Activated CD8-positive, alpha-beta memory T cell treated with anti-CD3 and anti-CD28 coated beads, Interleukin-2, amount 50 U/mL, for 1 hour (primary cell): Measurements from ENCODE around the gene HYOU1.
"Not testable (repeated sequence)": the region's sequence is repeated elsewhere in the genome, so short reads cannot be mapped to it uniquely, and the experiment has no call there.

Source experiments
- DNase-seq: peaks from one replicate; pipeline ENCODE4 v3.0.0-alpha.2; 2020; ENCODE audit errors: extremely low read depth

Gene HYOU1

GRCh38 chr11:119021631-119022030 is 35.4 kb downstream of the HYOU1 start:
- DNase-seq: no peak

GRCh38 chr11:119019996-119020395 is 37.0 kb downstream of the HYOU1 start:
- no peak for DNase-seq

- peak; percentile 88 for DNase-seq
Observed at GRCh38 chr11:119018074-119018938, 38.7 kb downstream of the HYOU1 start, which contains the start of the genes RPS25 and TRAPPC4. Gene RPS25, minus strand, starts transcription at chr11:119018343. Its CDS starts 59 bp downstream, at chr11:119018284. Gene TRAPPC4, plus strand, starts transcription at chr11:119018766. Its CDS starts 30 bp downstream, at chr11:119018796.

GRCh38 chr11:119017377-119017776 is 39.6 kb downstream of the HYOU1 start:
- not testable (repeated sequence) for DNase-seq

- DNase-seq: no peak
Observed at GRCh38 chr11:119016216-119017009, 40.6 kb downstream of the HYOU1 start.

DNA sequence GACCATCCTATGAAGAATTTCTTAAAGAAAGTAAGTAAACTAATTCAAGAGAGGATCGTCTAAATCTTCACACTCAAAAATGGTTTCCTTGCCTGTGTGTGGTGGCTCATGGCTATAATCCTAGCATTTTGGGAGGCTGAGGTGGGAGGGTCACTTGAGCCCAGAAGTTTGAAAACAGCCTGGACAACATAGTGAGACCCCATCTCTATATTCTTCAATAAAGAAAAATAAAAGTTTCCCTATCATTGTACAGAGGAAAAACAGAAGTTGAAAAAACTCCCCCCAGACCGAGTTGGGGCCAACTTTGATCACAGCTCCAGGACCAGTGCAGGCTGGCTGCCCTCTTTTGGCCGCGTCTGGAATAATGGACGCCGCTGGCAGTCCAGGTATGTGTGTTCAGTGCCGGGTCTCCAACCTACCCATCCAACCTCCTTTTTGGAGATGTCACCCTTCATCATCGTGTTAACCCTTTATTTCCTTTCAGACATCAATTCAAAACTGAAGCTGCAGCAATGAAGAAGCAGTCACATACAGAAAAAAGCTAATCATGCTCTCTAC is 41.9 kb downstream of the HYOU1 start:
- DNase-seq: no peak

GRCh38 chr11:119014209-119014924 is 42.6 kb downstream of the HYOU1 start:
- no peak for DNase-seq

- DNase-seq: no peak
Observed at GRCh38 chr11:119012629-119013170, 44.3 kb downstream of the HYOU1 start.

GRCh38 chr11:119011476-119012053 is 45.4 kb downstream of the HYOU1 start:
- no peak for DNase-seq

DNA sequence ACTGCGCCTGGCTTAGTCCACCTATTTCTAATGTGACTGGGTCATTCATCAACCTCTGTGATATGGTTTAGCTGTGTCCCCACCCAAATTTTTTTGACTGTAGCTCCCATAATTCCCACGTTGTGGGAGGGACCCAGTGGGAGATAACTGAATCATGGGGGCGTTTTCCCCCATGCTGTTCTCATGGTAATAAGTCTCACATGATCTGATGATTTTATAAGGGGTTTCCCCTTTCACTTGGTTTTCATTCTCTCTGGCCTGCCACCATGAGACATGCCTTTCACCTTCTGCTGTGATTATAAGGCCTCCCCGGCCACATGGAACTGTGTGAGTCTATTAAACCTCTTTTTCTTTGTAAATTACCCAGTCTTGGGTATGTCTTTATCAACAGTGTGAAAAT is 50.3 kb downstream of the HYOU1 start:
- DNase-seq: no peak

DNA sequence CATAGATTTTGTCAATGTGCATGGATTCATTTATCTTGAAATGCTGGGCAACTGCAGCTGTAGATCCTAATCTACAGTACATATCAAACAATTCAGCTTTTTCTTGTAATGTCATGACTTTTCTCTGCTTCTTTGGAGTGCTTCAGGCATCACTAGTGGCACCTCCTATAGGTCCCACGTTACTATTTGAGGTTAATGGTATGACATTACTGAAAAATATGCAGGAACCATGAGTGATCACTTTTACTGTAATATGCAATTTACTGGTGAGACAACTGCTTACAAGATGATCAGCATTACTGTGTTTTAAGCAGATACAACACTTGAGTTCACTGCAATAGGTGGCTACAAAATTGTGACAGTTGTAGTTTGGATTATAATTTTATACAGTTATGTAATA is 56.1 kb downstream of the HYOU1 start:
- no peak for DNase-seq

GRCh38 chr11:118998822-118999221 is 58.2 kb downstream of the HYOU1 start:
- DNase-seq: no peak

- no peak for DNase-seq
Observed at GRCh38 chr11:118998388-118998717, 58.7 kb downstream of the HYOU1 start.

GRCh38 chr11:118997627-118998387 is 59.2 kb downstream of the HYOU1 start, which contains the start of gene CENATAC:
Gene CENATAC, plus strand, starts transcription at chr11:118998138. Its CDS starts 60 bp downstream, at chr11:118998198.
- DNase-seq: peak; percentile 80

DNA sequence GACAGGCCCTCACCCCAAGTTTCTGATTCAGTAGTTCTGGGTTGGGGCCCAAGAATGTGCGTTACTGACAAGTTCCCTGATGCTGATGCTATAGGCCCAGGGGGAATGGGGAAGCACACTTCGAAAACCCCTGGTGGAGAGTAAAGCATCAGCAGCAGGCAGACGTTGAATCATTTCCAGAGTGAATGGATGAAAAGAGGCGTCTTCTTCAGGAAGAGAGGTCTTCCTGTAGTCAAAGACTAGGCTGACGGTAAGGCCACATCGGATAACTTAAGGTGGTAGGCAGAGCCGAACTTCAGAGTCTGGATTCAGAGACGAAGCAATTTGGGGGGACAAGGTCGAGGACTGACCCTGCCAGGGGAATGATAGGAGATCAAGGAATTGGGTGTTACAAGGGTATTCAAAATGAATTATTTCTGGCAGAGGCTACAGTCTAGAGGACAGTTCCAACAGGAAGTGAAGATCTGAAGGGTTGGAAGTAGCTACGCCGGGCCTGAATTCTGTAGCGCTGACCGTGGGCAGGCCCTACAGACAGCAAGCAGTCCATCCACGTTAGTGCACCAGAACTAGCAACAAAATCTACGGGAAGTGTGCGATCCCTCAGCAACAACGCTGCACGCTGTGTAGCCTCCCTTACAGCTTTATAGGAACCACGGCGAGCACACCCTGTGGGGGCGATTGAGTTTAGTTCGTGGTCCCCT is 59.9 kb downstream of the HYOU1 start:
- no peak for DNase-seq
